Suprapubic skin (tissue), 4 donors: Measurements from ENCODE around the gene RAB31. TPM values are rescaled to one million over a fixed set of nuclear protein-coding genes. Genes with fewer than 3 reads are reported as not detected.

Experiments
- DNase-seq, 2 donors: peaks; one replicate each; pipeline ENCODE4 v3.0.0-alpha.2; 2019; ENCODE audit warnings: low spot score in 2 of 2
- H3K27ac ChIP-seq: fragments of 200-600 bp; sonication (generic); one replicate; pipeline ENCODE4 v1.5.1; 2019
- H3K27me3 ChIP-seq: fragments of 200-600 bp; sonication (generic); one replicate; pipeline ENCODE4 v1.5.1; 2019
- H3K36me3 ChIP-seq: fragments of 200-600 bp; sonication (generic); one replicate; pipeline ENCODE4 v1.5.1; 2019
- H3K4me1 ChIP-seq: fragments of 200-600 bp; sonication (generic); one replicate; pipeline ENCODE4 v1.5.1; 2019
- H3K4me3 ChIP-seq: fragments of 200-600 bp; sonication (generic); one replicate; pipeline ENCODE4 v1.5.1; 2019; ENCODE audit warnings: mild to moderate bottlenecking
- H3K9me3 ChIP-seq: fragments of 200-600 bp; sonication (generic); one replicate; pipeline ENCODE4 v1.5.1; 2019
- EP300 ChIP-seq: sonication (generic); formaldehyde crosslinking; IDR thresholded peaks from one replicate; pipeline ENCODE4 v1.6.1; 2017; ENCODE audit warnings: antibody characterized with exemption
- POLR2A ChIP-seq, 2 donors: fragments of 450-650 bp; IDR thresholded peaks; one replicate each; pipeline ENCODE4 v1.6.1; 2017; ENCODE audit warnings: antibody characterized with exemption in 2 of 2, mild to moderate bottlenecking in 2 of 2, moderate library complexity in 2 of 2
- POLR2AphosphoS5 ChIP-seq, 3 donors: sonication (generic); formaldehyde crosslinking; IDR thresholded peaks; one replicate each; pipeline ENCODE4 v1.6.1; 2017; ENCODE audit warnings: antibody characterized with exemption in 3 of 3
- WGBS: methylation state at CpG from one replicate; pipeline ENCODE4 v1.1.5; 2018; 5-methylcytosine and 5-hydroxymethylcytosine counted together
- total RNA-seq, 4 donors: library from RNA; depleted of rRNA; stranded (reverse); fragments of >200 nt; gene quantifications; one replicate each; pipeline ENCODE4 v1.1.0, GENCODE V29; 2016
- TF ChIP-seq, protein P1 (sequence below), 2 donors: fragments of 200-600 bp in 1 of 2; fragments of 450-650 bp in 1 of 2; sonication (generic) in 1 of 2; IDR thresholded peaks; one replicate each; pipeline ENCODE4 v1.5.1; 2016 to 2019; ENCODE audit warnings: antibody characterized with exemption in 2 of 2, mild to moderate bottlenecking in 1 of 2, moderate library complexity in 1 of 2

Gene RAB31
- total RNA-seq, 4 donors from 2014 or later = 5.8 to 15.2 (median 11.4) TPM

DNA sequence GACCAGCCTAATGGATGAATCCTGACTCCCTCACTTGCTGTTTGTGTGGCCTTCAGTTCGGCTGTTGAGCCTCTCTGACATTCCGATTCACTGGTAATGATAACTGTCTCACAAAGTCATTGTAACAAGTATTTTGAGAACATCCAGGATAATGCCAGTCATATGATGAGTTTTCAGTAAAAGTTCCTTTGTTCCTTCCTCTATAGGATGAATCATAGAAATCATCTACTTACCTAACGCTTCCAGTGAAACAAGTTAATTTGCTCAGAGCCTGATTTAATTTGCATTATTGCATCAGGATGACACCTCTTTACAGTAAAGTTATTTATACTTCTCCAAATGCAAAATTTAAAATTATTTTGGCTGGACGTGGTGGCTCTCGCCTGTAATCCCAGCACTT, 32.0 kb downstream of the RAB31 start:
- peaks cover 26% of the 10 kb centered on the region for H3K4me1 ChIP-seq

DNA sequence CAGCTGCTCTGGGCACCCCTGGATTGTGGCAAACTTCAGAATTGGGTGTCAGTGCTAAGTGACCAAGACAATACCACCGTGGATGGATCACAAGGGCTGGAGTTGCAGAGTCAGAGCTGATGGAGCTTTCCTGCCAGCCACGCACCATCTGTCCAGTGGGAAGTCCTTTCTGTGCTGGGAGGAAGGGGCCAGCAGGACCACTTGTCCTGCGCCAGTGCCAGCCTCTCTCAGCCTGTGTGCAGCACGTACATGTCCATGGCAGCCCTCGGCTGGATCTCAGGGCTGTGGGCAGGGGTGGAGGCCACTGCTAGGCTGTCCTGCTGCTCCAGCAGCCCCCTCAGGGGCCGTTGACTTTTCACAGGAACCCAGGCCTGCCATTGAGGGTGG, 33.3 kb downstream of the RAB31 start:
- Histone ChIP-seq H3K27me3 (no peaks in the 10 kb centered on the region), H3K27ac (peak overlapping the region; percentile 54), H3K36me3 (no peaks in the 10 kb centered on the region), H3K4me3 (no peak overlapping the region), H3K4me1 (peaks cover 26% of the 10 kb centered on the region), H3K9me3 (no peaks in the 10 kb centered on the region)
- TF ChIP-seq EP300 = no peak
- TF ChIP-seq POLR2AphosphoS5 (IDR thresholded peaks at IDR 0.05) = no peak
- TF ChIP-seq, protein P1, sequence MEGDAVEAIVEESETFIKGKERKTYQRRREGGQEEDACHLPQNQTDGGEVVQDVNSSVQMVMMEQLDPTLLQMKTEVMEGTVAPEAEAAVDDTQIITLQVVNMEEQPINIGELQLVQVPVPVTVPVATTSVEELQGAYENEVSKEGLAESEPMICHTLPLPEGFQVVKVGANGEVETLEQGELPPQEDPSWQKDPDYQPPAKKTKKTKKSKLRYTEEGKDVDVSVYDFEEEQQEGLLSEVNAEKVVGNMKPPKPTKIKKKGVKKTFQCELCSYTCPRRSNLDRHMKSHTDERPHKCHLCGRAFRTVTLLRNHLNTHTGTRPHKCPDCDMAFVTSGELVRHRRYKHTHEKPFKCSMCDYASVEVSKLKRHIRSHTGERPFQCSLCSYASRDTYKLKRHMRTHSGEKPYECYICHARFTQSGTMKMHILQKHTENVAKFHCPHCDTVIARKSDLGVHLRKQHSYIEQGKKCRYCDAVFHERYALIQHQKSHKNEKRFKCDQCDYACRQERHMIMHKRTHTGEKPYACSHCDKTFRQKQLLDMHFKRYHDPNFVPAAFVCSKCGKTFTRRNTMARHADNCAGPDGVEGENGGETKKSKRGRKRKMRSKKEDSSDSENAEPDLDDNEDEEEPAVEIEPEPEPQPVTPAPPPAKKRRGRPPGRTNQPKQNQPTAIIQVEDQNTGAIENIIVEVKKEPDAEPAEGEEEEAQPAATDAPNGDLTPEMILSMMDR (IDR thresholded peaks at IDR 0.05) = no peak
- TF ChIP-seq POLR2A (IDR thresholded peaks at IDR 0.05) = no peak
- WGBS = 79% methylated on average over 5 of the region's 6 CpGs
- DNase-seq = no peak

More for the DNA sequence above, 32.0 kb downstream of the RAB31 start:
- no peak for TF ChIP-seq POLR2AphosphoS5 (IDR thresholded peaks at IDR 0.05)
- TF ChIP-seq EP300 = no peak
- TF ChIP-seq, protein P1 (IDR thresholded peaks at IDR 0.05) = no peak
- TF ChIP-seq POLR2A (IDR thresholded peaks at IDR 0.05) = no peak
- DNase-seq = no peak
- H3K36me3 ChIP-seq = no peaks in the 10 kb centered on the region
- 86% methylated on average over 5 of the region's 5 CpGs for WGBS
- H3K27ac ChIP-seq = no peak overlapping the region
- H3K9me3 ChIP-seq = no peaks in the 10 kb centered on the region
- H3K4me3 ChIP-seq = no peak overlapping the region
- H3K27me3 ChIP-seq = no peaks in the 10 kb centered on the region

DNA sequence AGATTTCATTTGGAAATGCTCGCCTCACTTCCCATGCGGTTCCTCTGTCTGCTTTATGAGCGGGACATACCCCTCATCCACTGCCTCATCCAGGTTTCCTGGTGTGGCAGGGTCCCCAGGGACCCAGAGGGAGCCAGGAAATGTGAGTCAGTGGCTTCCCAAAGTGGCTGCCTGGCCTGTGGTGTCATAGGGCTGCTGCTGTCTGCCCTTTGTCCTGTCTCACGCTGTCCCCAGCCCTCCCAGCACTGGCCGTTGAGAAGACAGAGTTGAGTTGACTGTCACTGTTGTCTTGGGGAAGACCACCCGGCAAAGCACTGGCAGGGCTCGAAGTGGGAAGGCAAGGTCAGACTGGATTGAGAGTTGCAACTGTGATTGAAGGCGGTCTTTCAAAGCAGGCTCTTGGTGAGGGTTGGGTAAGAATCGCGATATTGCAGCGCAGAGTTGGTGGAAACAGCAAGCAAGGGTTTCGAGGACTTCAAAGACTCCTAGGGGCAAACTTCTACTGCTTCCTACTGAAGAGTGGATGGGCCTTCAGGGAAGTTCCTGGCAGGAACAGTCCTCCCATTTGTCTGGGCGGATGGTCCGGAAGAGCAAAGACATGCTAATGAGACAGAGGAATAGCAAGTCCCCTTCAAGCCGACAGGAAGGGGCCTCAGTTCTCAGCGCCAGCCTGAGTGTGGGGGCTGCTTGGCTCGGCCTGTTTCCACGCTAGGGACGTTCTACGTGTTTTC, 33.9 kb downstream of the RAB31 start:
- Histone ChIP-seq H3K27me3 (no peaks in the 10 kb centered on the region), H3K4me3 (peak overlapping the region; percentile 7), H3K9me3 (no peaks in the 10 kb centered on the region), H3K4me1 (peaks cover 26% of the 10 kb centered on the region), H3K27ac (peak overlapping the region; percentile 54), H3K36me3 (no peaks in the 10 kb centered on the region)
- 64% methylated on average over 18 of the region's 20 CpGs for WGBS
- DNase-seq = peak in 1 of 2 donors; percentile 73
- no peak for TF ChIP-seq POLR2AphosphoS5 (IDR thresholded peaks at IDR 0.05)
- TF ChIP-seq, protein P1 (IDR thresholded peaks at IDR 0.05) = no peak
- TF ChIP-seq EP300 = no peak
- no peak for TF ChIP-seq POLR2A (IDR thresholded peaks at IDR 0.05)

DNA sequence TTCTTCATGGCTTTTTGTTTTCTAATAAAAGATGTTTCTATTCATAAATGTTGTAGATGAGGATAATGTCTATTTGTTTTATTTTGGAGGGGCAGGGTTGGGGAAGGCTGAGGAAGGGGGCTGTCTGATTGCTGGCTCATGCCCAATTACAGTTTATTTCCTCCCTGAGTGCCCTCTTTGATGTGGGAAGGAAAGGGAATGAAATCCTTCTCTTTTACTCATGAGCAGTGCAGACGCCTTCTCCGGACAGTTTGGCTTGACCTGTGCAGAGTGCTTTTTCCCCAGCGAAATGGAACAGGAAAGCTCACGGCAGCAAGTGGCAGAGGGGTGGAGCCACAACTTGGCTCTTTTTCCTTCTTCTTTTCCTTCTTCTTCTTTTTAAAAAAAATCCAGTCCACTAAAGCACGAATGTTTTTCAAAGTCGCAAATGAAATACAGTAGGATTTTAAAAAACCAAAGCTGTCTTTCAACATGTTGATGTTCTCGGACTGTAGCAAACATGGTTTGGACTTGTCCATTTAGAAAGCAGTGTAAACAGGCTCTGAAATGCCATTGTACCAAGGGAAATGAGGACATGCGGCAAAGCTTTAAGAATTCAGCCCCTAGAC, 34.5 kb downstream of the RAB31 start:
- WGBS = 32% methylated on average over 8 of the region's 8 CpGs

More for the DNA sequence above, 34.5 kb downstream of the RAB31 start:
- H3K27ac ChIP-seq = peak overlapping the region; percentile 54
- TF ChIP-seq POLR2A (IDR thresholded peaks at IDR 0.05) (no peak), EP300 (no peak), POLR2AphosphoS5 (IDR thresholded peaks at IDR 0.05) (no peak)
- TF ChIP-seq, protein P1 (IDR thresholded peaks at IDR 0.05) = no peak
- no peaks in the 10 kb centered on the region for H3K36me3 ChIP-seq
- no peaks in the 10 kb centered on the region for H3K27me3 ChIP-seq
- DNase-seq = peak in 1 of 2 donors; percentile 27
- H3K9me3 ChIP-seq = no peaks in the 10 kb centered on the region
- H3K4me3 ChIP-seq = peak overlapping the region; percentile 7
- peaks cover 26% of the 10 kb centered on the region for H3K4me1 ChIP-seq
